ENCODE data around the gene FAM163B. TPM values are rescaled to one million over a fixed set of nuclear protein-coding genes. Genes with fewer than 3 reads are reported as not detected.

FAM163B gene
- total and polyA plus RNA-seq, 2 of the 8 experiments (the other 6 are each of a cell fraction or from before 2014, with no cell fraction given) = 0.63 to 1.0 TPM

- H3K14ac ChIP-seq (ENCODE audit: insufficient read length) = no peak overlapping the region
- H2BK12ac ChIP-seq (ENCODE audit: low read depth, low read length) = 0 out of 2 replicates have a peak overlapping the region, but pooled peaks have one; percentile 39
- H3K27ac ChIP-seq (ENCODE audit: low read depth, low read length) = no peak overlapping the region
- H2AK5ac ChIP-seq (ENCODE audit: low read depth, low read length) = no peak overlapping the region
- H3K23me2 ChIP-seq (ENCODE audit: low read depth, low read length) = no peaks in the 10 kb centered on the region
- H3K56ac ChIP-seq (replicated peaks; ENCODE audit: insufficient read length, low read depth, low read length) = no peak overlapping the region
- H3K79me2 ChIP-seq (ENCODE audit: control insufficient read depth in 1 of 2, insufficient read depth in 2 of 2, low read length in 2 of 2) = no peaks in the 10 kb centered on the region
- no peak overlapping the region for H3K4me3 ChIP-seq (ENCODE audit: extremely low read depth in 1 of 4, insufficient read depth in 2 of 4, low read depth in 3 of 4, low read length in 4 of 4)
- no peaks in the 10 kb centered on the region for H4K20me1 ChIP-seq (replicated peaks in 1 of 2; ENCODE audit: control insufficient read depth in 1 of 2, insufficient read depth in 2 of 2, low read length in 2 of 2)
- H3K4ac ChIP-seq (replicated peaks; ENCODE audit: insufficient read length, low read depth, low read length) = no peak overlapping the region
- no peak overlapping the region for H4K8ac ChIP-seq (ENCODE audit: extremely low read depth, insufficient read depth, low read length)
- 0 out of 2 replicates have a peak overlapping the region, but pooled peaks have one; percentile 72 for H2BK15ac ChIP-seq (ENCODE audit: low read length)
- H3K4me2 ChIP-seq (ENCODE audit: insufficient read depth in 1 of 2, low read depth in 2 of 2, low read length in 2 of 2) = no peak overlapping the region
- 79% methylated on average over 6 of the region's 6 CpGs; no CpG with 5 or more reads in 1 of the 2 experiments for WGBS, 2 experiments (ENCODE audit: extremely low coverage in 1 of 2, insufficient coverage in 1 of 2, insufficient read length in 1 of 2, insufficient replicate concordance in 2 of 2, low coverage in 1 of 2, low lambda C conversion rate in 2 of 2, missing lambda C conversion rate in 1 of 2)
- H3K79me1 ChIP-seq (ENCODE audit: low read depth, low read length) = no peaks in the 10 kb centered on the region
- H2BK20ac ChIP-seq (ENCODE audit: low read length) = no peak overlapping the region
- no peak overlapping the region for H3K18ac ChIP-seq (ENCODE audit: extremely low read depth, low read length)
- no peak overlapping the region for H4K91ac ChIP-seq (replicated peaks; ENCODE audit: insufficient read length, low read length)
- H2AFZ ChIP-seq (ENCODE audit: low read length) = no peak overlapping the region
- H4K5ac ChIP-seq (ENCODE audit: insufficient read length, low read depth, low read length) = no peak overlapping the region
- no peaks in the 10 kb centered on the region for H3K36me3 ChIP-seq (ENCODE audit: control insufficient read depth in 2 of 4, insufficient read depth in 4 of 4, low read length in 3 of 4)
- POLR2A ChIA-PET (ENCODE audit: partially characterized antibody) = no interaction called here
- TF ChIP-seq BCL11A (IDR thresholded peaks at IDR 0.05; ENCODE audit: low read depth in 2 of 2, low read length in 2 of 2) = no peak
- no peak for TF ChIP-seq KDM5A (IDR thresholded peaks at IDR 0.05; ENCODE audit: low read length)
- TF ChIP-seq TEAD4 (IDR thresholded peaks at IDR 0.05; ENCODE audit: low read depth, low read length) = no peak
- TF ChIP-seq TAF7 (optimal IDR thresholded peaks at IDR 0.05; ENCODE audit: borderline replicate concordance, low read depth, low read length) = no peak
- TF ChIP-seq HDAC6 (IDR thresholded peaks at IDR 0.05; ENCODE audit: low read depth, low read length) = no peak
- TF ChIP-seq SP2 (IDR thresholded peaks at IDR 0.05; ENCODE audit: low read length) = no peak
- TF ChIP-seq SP4 (IDR thresholded peaks at IDR 0.05; ENCODE audit: low read length) = no peak
- TF ChIP-seq ASH2L (IDR thresholded peaks at IDR 0.05; ENCODE audit: low read length) = no peak
- TF ChIP-seq TCF12 (IDR thresholded peaks at IDR 0.05; ENCODE audit: low read depth, low read length) = no peak
- no peak for TF ChIP-seq POLR2A (IDR thresholded peaks at IDR 0.05; ENCODE audit: control extremely low read depth in 1 of 2, low read depth in 2 of 2, low read length in 2 of 2)
- no peak for TF ChIP-seq SRF (IDR thresholded peaks at IDR 0.05; ENCODE audit: low read depth, low read length)
- no peak for TF ChIP-seq RFX5 (IDR thresholded peaks at IDR 0.05; ENCODE audit: borderline replicate concordance, low read depth, low read length)
- no peak for TF ChIP-seq EZH2 (IDR thresholded peaks at IDR 0.05; ENCODE audit: low read depth, low read length, severe bottlenecking)
- no peak overlapping the region for H3K23ac ChIP-seq (ENCODE audit: insufficient read length)
- H3K27me3 ChIP-seq (replicated peaks in 1 of 4; ENCODE audit: control insufficient read depth in 3 of 4, extremely low read depth in 1 of 4, insufficient read depth in 3 of 4, low read length in 3 of 4) = 0 out of 7 replicates have a peak, but pooled peaks cover 0 to 2% (median 0%) of the 10 kb centered on the region in 4 experiments
- H3K9ac ChIP-seq (replicated peaks in 1 of 4; ENCODE audit: extremely low read depth in 1 of 4, low read depth in 3 of 4, low read length in 3 of 4) = no peak overlapping the region
- H2BK120ac ChIP-seq (replicated peaks; ENCODE audit: low read depth, low read length) = no peak overlapping the region
- H2BK5ac ChIP-seq (ENCODE audit: low read depth, low read length) = no peak overlapping the region
- no peaks in the 10 kb centered on the region for H3K9me3 ChIP-seq (ENCODE audit: insufficient read depth in 2 of 2, low read depth in 1 of 2, low read length in 1 of 2)
- DNase-seq (ENCODE audit: low read depth in 1 of 2, low spot score in 2 of 2) (no peak), FAIRE-seq (no peak)
- CTCF ChIA-PET (ENCODE audit: partially characterized antibody) = interaction anchor here (1.0 to 5.3 kb wide), 9 partner anchors 9 to 202 kb away, joined by 3 to 46 read pairs (median 4); partner anchors contain the start of gene ADAMTSL2
- H3K4me1 ChIP-seq (replicated peaks in 1 of 4; ENCODE audit: control insufficient read depth in 3 of 4, insufficient read depth in 4 of 4, low read length in 3 of 4) = peaks cover 3 to 18% (median 13%) of the 10 kb centered on the region in 4 experiments
These were observed 28.8 kb downstream of the FAM163B start for GRCh38 chr9:133580419-133580738.

Measured in H1 (cell line).